AG09319 (cell line): ENCODE results near the gene UBR1.

ENCODE experiments used
- DNase-seq: peaks from one replicate; pipeline ENCODE4 v3.0.0-alpha.2; 2010; ENCODE audit warnings: low read depth; ENCODE audit errors: extremely low read depth
- TF ChIP-seq, protein P1 (sequence below): IDR thresholded peaks from 2 replicates; pipeline ENCODE4 v1.5.1; 2011; ENCODE audit warnings: low read depth, mild to moderate bottlenecking, inconsistent platforms, low read length, moderate library complexity

UBR1 gene

DNA sequence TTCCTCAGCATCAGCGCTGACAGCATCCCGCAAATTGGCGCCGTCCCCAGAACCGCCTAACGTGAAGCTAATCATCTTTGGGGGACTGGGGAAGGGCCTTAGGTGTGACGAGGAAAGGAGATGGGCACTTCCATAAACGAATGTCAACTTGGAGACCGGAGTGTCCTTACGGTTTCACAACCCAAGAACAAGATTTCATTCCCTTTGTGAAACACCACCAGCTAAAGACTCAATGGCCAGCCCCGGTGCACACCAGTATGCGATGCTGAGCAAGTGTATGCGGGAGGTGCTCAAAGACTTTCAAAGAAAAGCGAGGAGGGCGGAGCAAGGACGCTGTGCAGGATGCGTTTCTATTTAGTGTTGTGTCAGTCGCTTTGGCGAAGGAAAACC, 184.5 kb downstream of the UBR1 start:
- TF ChIP-seq, protein P1, sequence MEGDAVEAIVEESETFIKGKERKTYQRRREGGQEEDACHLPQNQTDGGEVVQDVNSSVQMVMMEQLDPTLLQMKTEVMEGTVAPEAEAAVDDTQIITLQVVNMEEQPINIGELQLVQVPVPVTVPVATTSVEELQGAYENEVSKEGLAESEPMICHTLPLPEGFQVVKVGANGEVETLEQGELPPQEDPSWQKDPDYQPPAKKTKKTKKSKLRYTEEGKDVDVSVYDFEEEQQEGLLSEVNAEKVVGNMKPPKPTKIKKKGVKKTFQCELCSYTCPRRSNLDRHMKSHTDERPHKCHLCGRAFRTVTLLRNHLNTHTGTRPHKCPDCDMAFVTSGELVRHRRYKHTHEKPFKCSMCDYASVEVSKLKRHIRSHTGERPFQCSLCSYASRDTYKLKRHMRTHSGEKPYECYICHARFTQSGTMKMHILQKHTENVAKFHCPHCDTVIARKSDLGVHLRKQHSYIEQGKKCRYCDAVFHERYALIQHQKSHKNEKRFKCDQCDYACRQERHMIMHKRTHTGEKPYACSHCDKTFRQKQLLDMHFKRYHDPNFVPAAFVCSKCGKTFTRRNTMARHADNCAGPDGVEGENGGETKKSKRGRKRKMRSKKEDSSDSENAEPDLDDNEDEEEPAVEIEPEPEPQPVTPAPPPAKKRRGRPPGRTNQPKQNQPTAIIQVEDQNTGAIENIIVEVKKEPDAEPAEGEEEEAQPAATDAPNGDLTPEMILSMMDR = no peak
- DNase-seq = no peak

DNA sequence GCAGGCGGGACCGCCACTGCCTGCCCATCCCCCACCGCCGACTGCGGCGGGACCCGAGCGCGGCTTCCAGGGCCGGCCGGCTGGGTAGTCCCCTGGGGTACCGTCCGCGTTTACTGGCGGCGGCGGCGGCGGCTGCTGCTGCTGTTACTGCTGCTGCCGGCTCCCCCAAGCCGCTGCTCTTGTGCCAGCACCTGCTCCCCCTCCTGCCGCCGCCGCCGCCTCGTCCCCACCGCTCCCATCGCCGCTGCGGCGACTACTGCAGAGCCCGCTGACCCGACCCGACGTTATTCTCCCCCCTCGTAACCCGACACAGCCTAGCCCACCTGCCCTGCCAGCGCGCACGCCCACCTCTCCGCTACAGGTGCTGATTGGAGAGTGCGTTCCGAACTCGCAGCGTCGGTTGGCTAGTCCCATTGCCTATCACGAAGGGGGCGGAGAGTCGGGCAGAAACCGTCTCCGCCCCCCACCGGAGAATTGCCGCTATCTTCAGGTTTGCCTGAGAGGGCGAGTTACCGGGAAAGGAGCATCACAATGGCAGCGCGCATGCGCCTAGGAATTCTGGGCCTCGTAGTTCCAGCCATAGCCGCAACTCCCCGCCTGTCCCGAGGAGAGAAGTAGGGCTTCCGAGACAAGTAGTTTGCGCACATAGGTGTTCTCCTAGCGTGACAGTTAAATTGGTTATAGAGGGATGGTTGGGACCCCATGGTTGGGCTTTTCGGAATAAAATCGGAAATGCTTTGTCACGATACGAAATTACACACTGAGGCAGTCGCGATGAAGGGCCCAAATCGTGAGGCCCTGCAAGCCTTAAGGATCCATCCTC, 185.1 kb downstream of the UBR1 start, which contains the start of gene TTBK2:
TTBK2 (minus strand) TSS at position 260 of the 823 bp plus-strand sequence. CDS start 42,161 bp downstream, outside the sequence.
- DNase-seq = peak; percentile 98
- TF ChIP-seq, protein P1 = no peak

DNA sequence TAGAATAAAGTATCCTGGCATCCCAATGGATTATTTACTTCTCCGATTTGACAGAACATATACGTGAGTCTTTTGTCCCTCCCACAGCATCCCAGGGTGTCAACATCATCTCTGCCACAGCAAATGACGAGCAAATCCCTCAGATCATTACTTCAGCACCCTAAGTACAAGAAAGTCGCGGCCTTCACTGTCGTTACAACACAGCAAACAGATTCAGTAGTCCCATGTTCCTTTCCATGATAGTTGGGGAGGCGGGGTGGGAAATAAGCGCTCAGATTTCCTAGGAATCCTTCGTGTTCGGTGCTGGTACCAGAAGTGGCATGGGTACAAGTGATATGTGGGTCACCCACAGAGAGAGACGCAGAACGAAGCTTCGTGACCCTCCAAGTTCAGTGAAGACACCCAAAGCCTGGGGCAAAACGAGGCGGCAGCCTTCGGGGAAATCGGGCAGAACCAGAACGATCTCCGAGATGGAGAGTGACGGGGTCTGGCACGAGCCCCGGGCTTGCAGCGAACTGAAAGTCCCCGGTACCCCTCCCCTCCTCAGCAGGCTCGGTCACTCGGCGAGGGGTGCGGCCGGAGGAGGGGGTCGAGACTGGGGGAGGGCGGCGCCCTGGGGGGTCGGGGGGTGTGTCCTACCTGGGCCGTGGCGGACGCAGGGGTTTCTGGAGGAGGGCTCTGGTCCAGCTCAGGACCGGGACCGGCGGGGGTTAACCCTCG, 185.9 kb downstream of the UBR1 start:
- DNase-seq = no peak
- TF ChIP-seq, protein P1 = no peak

DNA sequence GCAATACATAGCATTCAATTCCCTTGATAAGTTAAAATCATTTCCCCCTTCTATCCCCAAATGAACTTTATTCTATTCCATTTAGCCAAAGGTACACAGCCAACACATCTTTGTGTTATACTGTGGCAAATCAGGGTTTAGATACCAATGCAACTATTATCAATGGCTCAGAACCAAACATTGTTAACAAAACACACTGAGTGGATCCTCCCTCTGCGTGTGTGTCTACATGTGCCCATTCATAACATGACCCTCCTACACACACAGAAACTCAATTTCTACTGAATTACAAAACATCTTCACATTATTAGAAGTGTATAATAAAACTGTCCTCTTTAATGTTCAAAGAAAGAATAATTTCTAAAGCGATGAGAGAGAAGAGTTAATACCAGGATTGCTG, 186.5 kb downstream of the UBR1 start:
- TF ChIP-seq, protein P1 = no peak

DNA sequence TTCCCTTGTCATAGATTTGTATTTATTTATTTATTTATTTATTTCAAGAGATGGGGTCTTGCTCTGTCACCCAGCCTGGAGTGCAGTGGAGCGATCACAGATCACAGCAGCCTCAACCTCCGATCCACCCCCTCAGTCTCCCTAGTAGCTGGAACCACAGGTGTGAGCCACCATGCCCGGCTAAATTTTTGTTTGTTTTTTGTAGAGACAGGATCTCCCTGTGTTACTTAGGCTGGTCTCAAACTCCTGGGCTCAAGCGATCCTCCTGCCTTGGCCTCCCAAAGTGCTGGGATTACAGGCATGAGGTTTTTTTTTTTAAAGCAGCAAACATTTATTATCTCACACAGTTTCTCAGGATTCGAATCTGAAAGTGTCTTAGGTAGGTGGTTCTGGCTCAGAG, 187.8 kb downstream of the UBR1 start:
- no peak for DNase-seq
- TF ChIP-seq, protein P1 = no peak

More for the DNA sequence above, 186.5 kb downstream of the UBR1 start:
- DNase-seq = no peak

DNA sequence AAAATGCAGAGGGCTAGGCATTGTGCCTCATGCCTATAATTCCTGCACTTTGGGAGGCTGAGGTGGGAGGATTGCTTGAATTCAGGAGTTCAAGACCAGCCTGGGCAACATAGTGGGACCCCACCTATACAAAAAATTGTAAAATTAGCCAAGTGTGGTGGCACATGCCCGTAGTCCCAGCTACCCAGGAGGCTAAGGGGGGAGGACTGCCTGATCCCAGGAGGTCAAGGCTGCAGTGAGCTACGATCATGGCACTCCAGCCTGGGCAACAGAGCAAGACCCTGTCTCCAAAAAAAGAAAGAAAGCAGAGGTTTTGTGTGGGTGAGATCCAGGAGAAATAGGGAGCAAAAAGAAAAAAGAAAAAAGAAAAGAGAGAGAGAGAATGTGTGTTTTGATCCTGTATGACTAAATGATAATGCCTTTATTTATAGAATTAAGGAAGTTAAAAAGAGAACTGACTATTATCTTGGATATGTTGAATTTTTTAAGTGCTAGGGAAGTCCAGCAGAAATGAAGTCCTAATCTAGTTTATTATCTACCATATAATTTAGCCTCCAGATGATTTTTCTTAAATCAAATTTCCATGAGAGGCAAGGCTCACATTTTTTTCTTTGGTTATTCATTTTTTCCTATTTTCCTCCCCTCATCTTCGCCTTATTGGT, 190.1 kb downstream of the UBR1 start:
- TF ChIP-seq, protein P1 = no peak
- no peak for DNase-seq
